Fibroblast of lung (primary cell): ENCODE results near the gene ZMYM5. TPM values are rescaled to one million over a fixed set of nuclear protein-coding genes. Genes with fewer than 3 reads are reported as not detected.
"Not testable (repeated sequence)": the region's sequence is repeated elsewhere in the genome, so short reads cannot be mapped to it uniquely, and the experiment has no call there.

Source experiments
- DNase-seq, 2 donors: peaks; one replicate each; pipeline versions ENCODE4 v3.0.0 to v3.0.0-alpha.2; 2010; ENCODE audit warnings: low read depth in 2 of 2
- H2AFZ ChIP-seq: 2 replicates; pipeline ENCODE4 v1.5.1; 2012; ENCODE audit warnings: low read length, control low read depth, inconsistent platforms
- H3K27ac ChIP-seq: 2 replicates; pipeline ENCODE4 v1.5.1; 2011; ENCODE audit warnings: low read length, control low read depth; ENCODE audit not compliant: insufficient read depth
- H3K27me3 ChIP-seq: 2 replicates; pipeline ENCODE4 v1.5.1; 2011; ENCODE audit warnings: mild to moderate bottlenecking, low read length; ENCODE audit not compliant: control insufficient read depth, insufficient read depth
- H3K36me3 ChIP-seq: 2 replicates; pipeline ENCODE4 v1.5.1; 2011; ENCODE audit warnings: low read length; ENCODE audit not compliant: control insufficient read depth, insufficient read depth
- H3K4me1 ChIP-seq: 2 replicates; pipeline ENCODE4 v1.5.1; 2011; ENCODE audit warnings: low read length; ENCODE audit not compliant: control insufficient read depth, insufficient read depth; ENCODE audit errors: extremely low read depth
- H3K4me2 ChIP-seq: 2 replicates; pipeline ENCODE4 v1.5.1; 2011; ENCODE audit warnings: low read length, control low read depth; ENCODE audit not compliant: insufficient read depth; ENCODE audit errors: extremely low read depth
- H3K4me3 ChIP-seq, 4 experiments: fragments of 200-600 bp in 1 of 4; sonication (generic) in 1 of 4; replicated peaks in 1 of 4; 2 replicates each; pipeline ENCODE4 v1.5.1; 2011 to 2016; ENCODE audit warnings: low read length in 4 of 4, low read depth in 3 of 4, mild to moderate bottlenecking in 3 of 4, control low read depth in 2 of 4, inconsistent platforms in 1 of 4, mixed read lengths in 1 of 4; ENCODE audit not compliant: insufficient read depth in 1 of 4; ENCODE audit errors: control extremely low read depth in 1 of 4
- H3K79me2 ChIP-seq: 2 replicates; pipeline ENCODE4 v1.5.1; 2012; ENCODE audit warnings: mild to moderate bottlenecking, low read length, inconsistent platforms; ENCODE audit not compliant: control insufficient read depth, insufficient read depth
- H3K9ac ChIP-seq: 2 replicates; pipeline ENCODE4 v1.5.1; 2011; ENCODE audit warnings: mild to moderate bottlenecking, low read length, control low read depth; ENCODE audit not compliant: insufficient read depth
- H3K9me3 ChIP-seq: 2 replicates; pipeline ENCODE4 v1.5.1; 2012; ENCODE audit warnings: low read depth, low read length; ENCODE audit not compliant: control insufficient read depth, insufficient read depth
- H4K20me1 ChIP-seq: 2 replicates; pipeline ENCODE4 v1.5.1; 2011; ENCODE audit warnings: low read length; ENCODE audit not compliant: control insufficient read depth, insufficient read depth; ENCODE audit errors: extremely low read depth
- EZH2 ChIP-seq: IDR thresholded peaks from 2 replicates; pipeline ENCODE4 v1.5.1; 2012; ENCODE audit warnings: low read length, control low read depth, mild to moderate bottlenecking; ENCODE audit errors: missing control alignments
- polyA plus RNA-seq, 2 donors: library from polyadenylated mRNA; depleted of rRNA in 1 of 2; stranded (reverse) in 1 of 2; unstranded in 1 of 2; fragments of >200 nt; gene quantifications; 2 replicates each; pipeline ENCODE4 v1.2.1, GENCODE V29; 2011 to 2012; ENCODE audit warnings: missing spikeins in 1 of 2
- total RNA-seq: library from RNA; depleted of rRNA; stranded (reverse); fragments of >200 nt; gene quantifications from 2 replicates; pipeline ENCODE4 v1.2.1, GENCODE V29; 2014
- TF ChIP-seq, protein P1 (sequence below), 2 donors: IDR thresholded peaks in 1 of 2; conservative IDR thresholded peaks in 1 of 2; 1 replicate in 1 of 2; 2 replicates in 1 of 2; pipeline ENCODE4 v1.5.1; 2011 to 2012; ENCODE audit warnings: low read length in 2 of 2, control low read depth in 1 of 2, inconsistent platforms in 1 of 2, low read depth in 1 of 2, mild to moderate bottlenecking in 1 of 2

ZMYM5 gene
- total and polyA plus RNA-seq, 2 donors (not counting 1 experiment from before 2014, with no cell fraction given), result 11.3 to 32.4 TPM

DNA sequence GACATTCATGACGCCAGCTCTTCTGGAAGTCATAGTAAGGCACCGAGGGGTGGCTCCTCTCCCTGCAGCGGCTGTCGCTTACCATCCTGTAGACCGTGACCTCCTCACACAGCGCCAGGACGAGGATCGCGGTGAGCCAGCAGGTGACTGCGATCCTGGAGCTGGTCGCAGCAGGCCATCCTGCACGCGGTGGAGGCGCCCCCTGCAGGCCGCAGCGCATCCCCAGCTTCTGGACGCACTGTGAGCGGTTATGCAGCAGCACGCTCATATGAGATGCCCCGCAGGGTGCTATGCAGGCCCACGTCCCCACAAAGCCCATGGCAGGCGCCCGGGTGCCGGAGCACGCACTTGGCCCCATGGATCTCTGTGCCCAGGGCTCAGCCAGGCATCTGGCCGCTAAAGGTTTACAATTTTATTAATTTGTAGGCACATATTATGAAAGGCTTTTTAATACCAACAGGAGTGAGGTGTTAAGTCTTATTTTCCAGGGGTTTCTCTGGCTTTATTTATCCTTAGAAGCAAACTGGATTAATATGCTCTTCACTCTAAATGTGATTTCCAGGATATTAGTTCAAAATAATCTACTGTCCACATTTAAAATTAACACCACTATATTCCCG lies 45.1 kb downstream of the ZMYM5 start:
- Histone ChIP-seq H3K79me2 (no peaks in the 10 kb centered on the region), H3K4me3 (no peak overlapping the region), H3K4me2 (no peak overlapping the region), H3K36me3 (peaks cover 5% of the 10 kb centered on the region), H3K9ac (no peak overlapping the region), H2AFZ (no peak overlapping the region), H3K4me1 (no peaks in the 10 kb centered on the region), H3K9me3 (no peaks in the 10 kb centered on the region), H3K27ac (no peak overlapping the region), H3K27me3 (no peaks in the 10 kb centered on the region), H4K20me1 (no peaks in the 10 kb centered on the region)
- TF ChIP-seq, protein P1, sequence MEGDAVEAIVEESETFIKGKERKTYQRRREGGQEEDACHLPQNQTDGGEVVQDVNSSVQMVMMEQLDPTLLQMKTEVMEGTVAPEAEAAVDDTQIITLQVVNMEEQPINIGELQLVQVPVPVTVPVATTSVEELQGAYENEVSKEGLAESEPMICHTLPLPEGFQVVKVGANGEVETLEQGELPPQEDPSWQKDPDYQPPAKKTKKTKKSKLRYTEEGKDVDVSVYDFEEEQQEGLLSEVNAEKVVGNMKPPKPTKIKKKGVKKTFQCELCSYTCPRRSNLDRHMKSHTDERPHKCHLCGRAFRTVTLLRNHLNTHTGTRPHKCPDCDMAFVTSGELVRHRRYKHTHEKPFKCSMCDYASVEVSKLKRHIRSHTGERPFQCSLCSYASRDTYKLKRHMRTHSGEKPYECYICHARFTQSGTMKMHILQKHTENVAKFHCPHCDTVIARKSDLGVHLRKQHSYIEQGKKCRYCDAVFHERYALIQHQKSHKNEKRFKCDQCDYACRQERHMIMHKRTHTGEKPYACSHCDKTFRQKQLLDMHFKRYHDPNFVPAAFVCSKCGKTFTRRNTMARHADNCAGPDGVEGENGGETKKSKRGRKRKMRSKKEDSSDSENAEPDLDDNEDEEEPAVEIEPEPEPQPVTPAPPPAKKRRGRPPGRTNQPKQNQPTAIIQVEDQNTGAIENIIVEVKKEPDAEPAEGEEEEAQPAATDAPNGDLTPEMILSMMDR (conservative IDR thresholded peaks at IDR 0.05 in 1 of 2, IDR thresholded peaks at IDR 0.05 in 1 of 2; ENCODE audit: low read depth in 1 of 2, low read length in 2 of 2), result peak in 1 of 2 donors; percentile 43
- TF ChIP-seq EZH2, result no peak
- DNase-seq, result no peak

DNA sequence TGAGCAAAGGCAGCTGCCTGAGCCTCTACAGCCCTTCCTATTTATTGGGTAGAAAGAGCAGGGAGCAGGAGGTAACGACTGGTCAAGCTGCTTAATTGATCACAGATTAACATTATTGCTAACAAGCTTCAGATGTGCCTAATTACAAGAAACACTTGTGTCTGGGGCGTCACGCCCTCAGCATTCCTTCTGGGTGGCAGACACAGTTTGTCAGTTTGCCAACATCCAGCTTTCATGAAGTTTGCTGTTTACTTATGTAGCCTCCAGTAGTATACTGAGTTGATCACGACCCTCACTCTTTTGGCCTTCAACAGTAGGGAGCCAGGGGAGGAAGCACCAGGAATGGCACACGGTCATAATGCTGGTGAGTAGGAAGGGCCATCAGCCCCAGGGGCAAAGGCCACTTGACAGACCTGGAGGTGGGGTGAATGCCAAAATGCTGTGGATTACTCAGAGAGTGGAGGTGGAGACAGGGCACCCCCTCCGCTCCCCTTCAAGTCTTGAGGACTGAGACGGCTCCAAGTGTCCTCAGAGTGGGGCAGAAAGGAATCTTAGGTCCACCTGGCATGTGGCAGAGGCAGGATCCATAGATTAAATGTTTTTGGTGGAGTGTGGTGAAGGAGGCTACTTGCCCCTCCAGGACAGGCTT lies 45.8 kb downstream of the ZMYM5 start:
- H3K4me2 ChIP-seq, result no peak overlapping the region
- no peak overlapping the region for H3K4me3 ChIP-seq
- H3K9ac ChIP-seq, result no peak overlapping the region
- H3K27me3 ChIP-seq, result no peaks in the 10 kb centered on the region
- no peak overlapping the region for H2AFZ ChIP-seq
- TF ChIP-seq EZH2, result no peak
- TF ChIP-seq, protein P1 (conservative IDR thresholded peaks at IDR 0.05 in 1 of 2, IDR thresholded peaks at IDR 0.05 in 1 of 2; ENCODE audit: low read depth in 1 of 2, low read length in 2 of 2), result no peak
- no peaks in the 10 kb centered on the region for H3K4me1 ChIP-seq
- H4K20me1 ChIP-seq, result no peaks in the 10 kb centered on the region
- H3K27ac ChIP-seq, result no peak overlapping the region
- peaks cover 5% of the 10 kb centered on the region for H3K36me3 ChIP-seq
- no peaks in the 10 kb centered on the region for H3K79me2 ChIP-seq
- no peaks in the 10 kb centered on the region for H3K9me3 ChIP-seq
- no peak for DNase-seq

DNA sequence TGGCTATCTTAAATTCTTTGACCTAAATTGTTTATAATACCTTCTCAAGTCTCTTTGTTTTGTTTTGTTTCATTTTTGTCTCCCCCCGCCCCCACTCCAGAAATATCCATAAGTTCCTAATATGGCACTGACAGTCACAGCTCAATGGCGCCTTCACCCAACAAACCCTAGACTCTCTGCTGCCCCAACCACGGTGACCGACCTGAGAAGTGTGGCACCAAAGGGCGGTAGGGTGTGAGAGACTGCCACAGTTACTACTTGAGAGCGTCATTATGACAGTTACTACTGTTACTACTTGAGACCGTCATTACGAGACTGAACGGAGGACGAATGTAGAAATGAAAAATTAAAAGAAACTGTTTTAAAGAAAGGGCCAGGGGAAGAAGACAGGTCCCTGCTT lies 46.3 kb downstream of the ZMYM5 start:
- Histone ChIP-seq H4K20me1 (no peaks in the 10 kb centered on the region), H3K9ac (no peak overlapping the region), H2AFZ (no peak overlapping the region), H3K4me2 (no peak overlapping the region), H3K4me3 (no peak overlapping the region), H3K79me2 (no peaks in the 10 kb centered on the region), H3K27me3 (no peaks in the 10 kb centered on the region), H3K36me3 (peaks cover 5% of the 10 kb centered on the region), H3K4me1 (no peaks in the 10 kb centered on the region), H3K9me3 (no peaks in the 10 kb centered on the region), H3K27ac (no peak overlapping the region)
- TF ChIP-seq, protein P1 (conservative IDR thresholded peaks at IDR 0.05 in 1 of 2, IDR thresholded peaks at IDR 0.05 in 1 of 2; ENCODE audit: low read depth in 1 of 2, low read length in 2 of 2), result no peak
- TF ChIP-seq EZH2, result no peak
- no peak for DNase-seq

DNA sequence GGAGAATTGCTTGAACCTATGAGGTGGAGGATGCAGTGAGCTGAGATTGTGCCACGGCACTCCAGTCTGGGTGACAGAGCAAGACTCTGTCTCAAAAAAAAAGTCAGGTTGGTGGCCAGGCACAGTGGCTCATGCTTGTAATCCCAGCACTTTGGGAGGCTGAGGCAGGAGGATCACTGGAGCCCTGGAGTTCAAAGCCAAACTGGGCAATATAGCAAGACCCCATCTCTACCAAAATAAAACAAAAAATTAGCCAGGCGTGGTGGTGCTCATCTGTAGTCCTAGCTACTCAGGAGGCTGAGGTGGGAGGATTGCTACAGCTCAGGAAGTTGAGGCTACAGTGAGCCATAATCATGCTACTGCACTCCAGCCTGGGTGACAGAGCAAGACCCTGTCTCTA lies 47.6 kb downstream of the ZMYM5 start:
- DNase-seq, H3K4me1 ChIP-seq, H3K9ac ChIP-seq, H3K4me3 ChIP-seq, H3K27me3 ChIP-seq, H3K9me3 ChIP-seq, H2AFZ ChIP-seq, H3K79me2 ChIP-seq, H3K36me3 ChIP-seq, H3K27ac ChIP-seq, H3K4me2 ChIP-seq, H4K20me1 ChIP-seq: not testable (repeated sequence)
